Measurements from ENCODE around the gene RFC2.
"Not testable (repeated sequence)": the region's sequence is repeated elsewhere in the genome, so short reads cannot be mapped to it uniquely, and the experiment has no call there.

The RFC2 gene

DNA sequence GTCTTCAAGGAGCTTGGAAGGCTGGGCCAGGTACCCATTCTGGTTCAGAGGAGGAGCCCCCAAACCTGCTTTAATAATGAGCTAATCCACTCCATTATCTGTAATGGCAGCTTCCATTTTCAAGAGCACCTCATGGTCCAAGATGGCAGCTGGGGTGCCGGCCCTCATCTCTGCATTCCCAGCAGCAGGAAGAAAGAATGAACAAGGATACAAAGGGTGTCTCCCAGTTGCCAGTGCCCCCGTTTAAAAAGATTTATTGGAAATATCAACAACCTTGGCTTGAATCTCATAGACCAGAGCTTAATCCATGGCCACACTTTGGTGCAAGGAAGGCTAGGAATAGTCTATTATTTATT, 35.9 kb downstream of the RFC2 start:
- TF ChIP-seq MYC (IDR thresholded peaks at IDR 0.05; ENCODE audit: low read depth, low read length) = 0 out of 2 replicates have a peak, but pooled peaks have one; percentile 32
- TF ChIP-seq, protein P1, sequence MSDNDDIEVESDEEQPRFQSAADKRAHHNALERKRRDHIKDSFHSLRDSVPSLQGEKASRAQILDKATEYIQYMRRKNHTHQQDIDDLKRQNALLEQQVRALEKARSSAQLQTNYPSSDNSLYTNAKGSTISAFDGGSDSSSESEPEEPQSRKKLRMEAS (IDR thresholded peaks at IDR 0.05; ENCODE audit: low read depth, low read length) = 0 out of 2 replicates have a peak, but pooled peaks have one; percentile 15
- no peak for TF ChIP-seq POLR2A (IDR thresholded peaks at IDR 0.05; ENCODE audit: extremely low read depth, insufficient read length)
- H3K4me3 ChIP-seq (ENCODE audit: low read depth, low read length) = no peak overlapping the region
- no peak for DNase-seq (ENCODE audit: low read depth)

DNA sequence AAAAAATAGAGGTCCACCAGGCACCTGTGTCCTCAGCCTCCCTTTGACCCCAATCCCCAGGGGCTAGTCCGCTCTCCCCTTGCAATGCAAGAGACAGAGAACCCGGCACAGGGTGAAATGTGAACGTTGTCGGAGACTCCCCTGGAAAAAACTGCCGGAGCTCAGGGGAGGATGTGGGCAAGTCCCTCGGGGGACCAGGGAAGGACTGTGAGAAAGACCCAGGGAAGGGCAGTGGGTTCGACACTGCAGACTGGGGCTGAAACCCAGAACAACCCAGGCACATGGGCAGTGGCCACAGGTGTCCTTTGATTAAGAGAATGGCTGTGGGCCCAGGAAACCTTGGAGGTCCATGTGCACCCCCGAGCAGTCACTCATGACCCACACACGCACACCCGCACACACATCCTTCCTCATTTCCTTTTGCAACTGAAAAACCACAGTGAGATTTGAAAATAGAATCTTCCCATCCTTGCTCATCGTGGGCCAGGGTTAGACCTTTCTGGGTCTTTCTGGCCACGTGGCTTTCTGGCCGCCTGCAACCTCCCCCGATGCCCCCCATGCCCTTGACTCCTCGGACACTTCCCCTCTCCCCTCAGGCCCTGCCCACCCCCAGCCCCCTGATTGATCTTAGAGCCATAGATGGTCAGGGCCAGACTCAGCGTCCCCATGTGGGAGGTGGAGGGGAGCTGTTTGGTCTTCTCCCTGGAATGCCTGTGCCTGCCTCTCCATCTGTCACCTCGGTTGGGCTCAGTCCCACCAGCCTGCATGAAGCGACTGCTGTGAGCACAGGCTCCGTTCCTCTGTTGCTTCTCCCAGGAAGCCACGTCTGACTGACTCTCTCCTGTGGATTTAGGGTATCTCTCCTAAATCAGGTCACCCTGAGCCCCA, 36.5 kb downstream of the RFC2 start:
- DNase-seq (ENCODE audit: low read depth) = peak; percentile 99
- TF ChIP-seq, protein P1 (IDR thresholded peaks at IDR 0.05; ENCODE audit: low read depth, low read length) = peak; percentile 97
- TF ChIP-seq MYC (IDR thresholded peaks at IDR 0.05; ENCODE audit: low read depth, low read length) (peak; percentile 97), POLR2A (IDR thresholded peaks at IDR 0.05; ENCODE audit: extremely low read depth, insufficient read length) (no peak)
- TF ChIP-seq, protein P2, sequence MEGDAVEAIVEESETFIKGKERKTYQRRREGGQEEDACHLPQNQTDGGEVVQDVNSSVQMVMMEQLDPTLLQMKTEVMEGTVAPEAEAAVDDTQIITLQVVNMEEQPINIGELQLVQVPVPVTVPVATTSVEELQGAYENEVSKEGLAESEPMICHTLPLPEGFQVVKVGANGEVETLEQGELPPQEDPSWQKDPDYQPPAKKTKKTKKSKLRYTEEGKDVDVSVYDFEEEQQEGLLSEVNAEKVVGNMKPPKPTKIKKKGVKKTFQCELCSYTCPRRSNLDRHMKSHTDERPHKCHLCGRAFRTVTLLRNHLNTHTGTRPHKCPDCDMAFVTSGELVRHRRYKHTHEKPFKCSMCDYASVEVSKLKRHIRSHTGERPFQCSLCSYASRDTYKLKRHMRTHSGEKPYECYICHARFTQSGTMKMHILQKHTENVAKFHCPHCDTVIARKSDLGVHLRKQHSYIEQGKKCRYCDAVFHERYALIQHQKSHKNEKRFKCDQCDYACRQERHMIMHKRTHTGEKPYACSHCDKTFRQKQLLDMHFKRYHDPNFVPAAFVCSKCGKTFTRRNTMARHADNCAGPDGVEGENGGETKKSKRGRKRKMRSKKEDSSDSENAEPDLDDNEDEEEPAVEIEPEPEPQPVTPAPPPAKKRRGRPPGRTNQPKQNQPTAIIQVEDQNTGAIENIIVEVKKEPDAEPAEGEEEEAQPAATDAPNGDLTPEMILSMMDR (IDR thresholded peaks at IDR 0.05; ENCODE audit: low read depth, low read length) = no peak
- H3K4me3 ChIP-seq (ENCODE audit: low read depth, low read length) = no peak overlapping the region

DNA sequence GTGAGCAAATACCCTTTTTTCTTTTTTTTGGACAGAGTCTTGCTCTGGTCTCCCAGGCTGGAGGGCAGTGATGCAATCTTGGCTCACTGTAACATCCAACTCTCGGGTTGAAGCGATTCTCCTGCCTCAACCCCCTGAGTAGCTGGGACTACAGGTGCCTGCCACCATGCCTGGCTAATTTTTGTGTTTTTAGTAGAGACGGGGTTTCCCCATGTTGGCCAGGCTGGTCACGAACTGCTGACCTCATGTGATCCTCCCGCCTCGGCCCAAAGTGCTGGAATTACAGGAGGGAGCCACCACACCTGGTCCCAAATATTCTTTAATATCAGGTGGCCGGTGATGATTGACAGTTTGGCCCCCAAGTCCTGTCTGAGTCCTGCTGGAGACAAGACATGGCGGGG, 37.8 kb downstream of the RFC2 start:
- DNase-seq (ENCODE audit: low read depth) = peak; percentile 80
- peak overlapping the region; percentile 3 for H3K4me3 ChIP-seq (ENCODE audit: low read depth, low read length)
- TF ChIP-seq MYC (IDR thresholded peaks at IDR 0.05; ENCODE audit: low read depth, low read length) = no peak
- TF ChIP-seq, protein P2 (IDR thresholded peaks at IDR 0.05; ENCODE audit: low read depth, low read length) = no peak

DNA sequence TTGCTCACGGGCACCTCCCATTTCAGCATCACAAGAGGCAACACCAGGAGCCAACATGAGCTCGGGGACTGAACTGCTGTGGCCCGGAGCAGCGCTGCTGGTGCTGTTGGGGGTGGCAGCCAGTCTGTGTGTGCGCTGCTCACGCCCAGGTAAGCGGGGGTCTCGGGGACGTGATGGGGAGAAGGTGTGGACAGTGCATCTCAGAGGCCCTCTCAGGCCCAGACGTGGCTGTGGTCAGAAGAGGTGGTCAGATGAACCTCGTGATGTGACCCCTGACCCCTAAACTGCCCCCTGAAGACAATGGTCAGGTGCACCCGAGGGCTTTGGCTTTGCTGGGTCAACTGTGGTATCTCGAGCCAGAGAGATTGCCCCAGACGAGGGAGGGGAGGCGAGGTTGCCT, 38.3 kb downstream of the RFC2 start:
- DNase-seq (ENCODE audit: low read depth) = no peak
- TF ChIP-seq, protein P1 (IDR thresholded peaks at IDR 0.05; ENCODE audit: low read depth, low read length) = no peak
- TF ChIP-seq MYC (IDR thresholded peaks at IDR 0.05; ENCODE audit: low read depth, low read length) = no peak
- no peak for TF ChIP-seq POLR2A (IDR thresholded peaks at IDR 0.05; ENCODE audit: extremely low read depth, insufficient read length)
- TF ChIP-seq, protein P2 (IDR thresholded peaks at IDR 0.05; ENCODE audit: low read depth, low read length) = no peak
- H3K4me3 ChIP-seq (ENCODE audit: low read depth, low read length) = peak overlapping the region; percentile 17

DNA sequence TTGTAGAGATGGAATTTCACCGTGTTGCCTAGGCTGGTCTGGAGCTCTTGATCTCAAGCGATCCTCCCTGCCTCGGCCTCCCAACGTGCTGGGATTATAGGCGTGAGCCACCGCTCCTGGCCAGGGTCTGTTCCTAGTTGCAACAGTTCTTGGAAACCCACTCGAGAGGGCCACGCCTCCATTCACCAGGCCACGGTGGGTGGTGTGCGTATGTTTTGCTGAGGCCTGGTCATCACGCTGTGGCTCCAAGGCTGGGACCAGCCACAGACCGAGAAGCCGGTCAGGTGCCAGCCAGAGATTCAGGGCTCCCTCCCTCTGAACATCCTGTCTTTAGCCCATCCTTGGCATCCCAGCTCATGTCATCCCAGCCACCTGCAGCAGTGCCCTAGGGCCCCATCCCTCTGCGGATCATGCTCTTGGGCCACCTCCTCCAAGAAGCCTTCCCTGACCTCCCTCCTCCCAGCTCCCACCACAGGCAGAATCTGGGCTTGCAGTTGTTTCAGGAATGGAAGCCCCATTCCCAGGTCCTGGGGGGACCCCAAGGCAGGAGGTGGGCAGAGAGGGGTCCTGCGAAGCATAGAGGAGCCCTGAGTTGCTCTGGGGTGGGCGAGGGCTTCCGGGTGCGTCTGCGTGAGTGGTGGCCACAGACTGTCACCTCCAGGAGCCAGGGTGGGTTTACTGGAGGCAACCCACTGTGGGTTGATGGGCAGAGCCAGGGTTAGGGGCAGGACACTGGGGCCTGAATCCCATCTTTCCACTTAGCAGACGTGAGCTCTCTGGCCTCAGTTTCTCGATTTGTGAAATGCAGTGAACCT, 39.2 kb downstream of the RFC2 start:
- TF ChIP-seq MYC (IDR thresholded peaks at IDR 0.05; ENCODE audit: low read depth, low read length) = no peak
- TF ChIP-seq POLR2A (IDR thresholded peaks at IDR 0.05; ENCODE audit: extremely low read depth, insufficient read length) = no peak
- TF ChIP-seq, protein P2 (IDR thresholded peaks at IDR 0.05; ENCODE audit: low read depth, low read length) = no peak
- TF ChIP-seq, protein P1 (IDR thresholded peaks at IDR 0.05; ENCODE audit: low read depth, low read length) = no peak
- no peak for DNase-seq (ENCODE audit: low read depth)
- H3K4me3 ChIP-seq (ENCODE audit: low read depth, low read length) = peak overlapping the region; percentile 17

DNA sequence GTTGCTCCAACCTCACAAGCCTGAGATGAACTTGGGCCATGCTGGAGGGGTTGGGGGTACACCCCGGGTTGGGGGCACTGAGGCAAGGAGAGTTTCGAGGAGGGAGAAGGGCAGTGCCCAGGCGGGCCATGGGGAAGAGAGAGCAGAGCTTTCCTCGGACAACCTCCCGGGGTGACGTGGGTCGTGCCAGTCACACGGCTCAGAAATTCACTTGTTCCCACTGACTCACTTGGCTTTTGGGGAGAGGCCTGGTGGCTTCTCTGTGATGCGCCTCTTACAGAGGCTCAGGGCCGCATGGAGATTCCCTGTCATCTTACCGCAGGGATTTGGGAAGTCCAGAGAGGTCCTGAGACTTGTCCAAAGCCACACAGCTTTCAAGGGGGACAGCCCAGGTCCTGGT, 41.5 kb downstream of the RFC2 start:
- no peak for DNase-seq (ENCODE audit: low read depth)
- peak overlapping the region; percentile 99 for H3K4me3 ChIP-seq (ENCODE audit: low read depth, low read length)
- no peak for TF ChIP-seq POLR2A (IDR thresholded peaks at IDR 0.05; ENCODE audit: extremely low read depth, insufficient read length)
- TF ChIP-seq, protein P1 (IDR thresholded peaks at IDR 0.05; ENCODE audit: low read depth, low read length) = no peak
- no peak for TF ChIP-seq MYC (IDR thresholded peaks at IDR 0.05; ENCODE audit: low read depth, low read length)
- TF ChIP-seq, protein P2 (IDR thresholded peaks at IDR 0.05; ENCODE audit: low read depth, low read length) = no peak

DNA sequence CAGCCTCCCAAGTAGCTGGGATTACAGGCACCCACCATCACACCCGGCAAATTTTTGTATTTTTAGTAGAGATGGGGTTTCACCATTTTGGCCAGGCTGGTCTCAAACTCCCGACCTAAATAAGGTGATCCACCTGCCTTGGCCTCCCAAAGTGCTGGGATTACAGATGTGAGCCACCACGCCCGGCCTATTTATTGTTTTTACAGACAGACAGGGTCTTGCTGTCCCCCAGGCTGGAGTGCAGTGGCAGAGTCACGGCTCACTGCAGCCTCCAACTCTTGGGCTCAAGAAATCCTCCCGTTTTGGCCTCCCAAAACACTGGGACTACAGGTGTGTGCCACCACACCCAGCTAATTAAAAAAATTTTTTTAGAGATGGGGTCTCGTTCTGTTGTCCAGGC, 46.0 kb downstream of the RFC2 start:
- not testable (repeated sequence) for DNase-seq (ENCODE audit: low read depth); H3K4me3 ChIP-seq (ENCODE audit: low read depth, low read length)

Data from NB4 (cell line).